Measurements from ENCODE around the gene PKNOX1. TPM values are rescaled to one million over a fixed set of nuclear protein-coding genes. Genes with fewer than 3 reads are reported as not detected.

Gene PKNOX1
- total and polyA plus RNA-seq, 9 of the 15 experiments (the other 6 are each of a cell fraction or from before 2014, with no cell fraction given) = 8.8 to 25.9 (median 13.2) TPM

DNA sequence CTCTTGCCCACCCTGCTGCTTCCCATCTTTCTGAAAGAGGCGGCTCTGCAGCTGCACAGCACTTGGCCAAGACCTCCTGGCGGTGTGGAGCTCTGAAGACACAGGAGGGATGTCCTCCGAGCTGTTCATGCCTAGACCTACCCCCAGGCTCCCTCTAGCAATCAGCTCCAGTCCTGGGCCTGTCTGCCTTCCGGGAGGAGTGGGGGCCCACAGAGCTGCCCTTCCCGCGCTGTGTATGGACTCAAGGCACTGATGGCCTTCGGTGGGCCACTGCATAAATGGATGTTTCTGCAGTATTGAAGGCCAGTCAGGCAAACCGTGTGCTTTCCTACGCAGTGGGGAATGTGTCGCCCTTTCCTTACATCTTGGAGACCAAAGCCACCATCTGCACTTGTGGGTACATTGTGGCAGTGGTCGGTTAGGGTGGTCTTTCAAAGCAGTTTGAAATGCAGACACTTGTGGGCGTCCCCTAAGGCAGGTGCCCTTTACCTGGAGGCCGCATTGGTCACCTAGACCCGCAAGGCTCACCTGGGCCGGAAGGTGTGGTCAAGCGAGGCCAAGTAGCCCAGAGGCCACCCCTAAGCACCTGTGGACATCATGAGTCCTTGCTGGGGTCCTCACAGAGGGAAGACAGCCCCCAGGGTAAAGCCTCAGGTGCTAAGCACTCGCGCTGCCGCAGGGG lies 912 bp upstream of the PKNOX1 start (continued):
- TF ChIP-seq, protein P1, sequence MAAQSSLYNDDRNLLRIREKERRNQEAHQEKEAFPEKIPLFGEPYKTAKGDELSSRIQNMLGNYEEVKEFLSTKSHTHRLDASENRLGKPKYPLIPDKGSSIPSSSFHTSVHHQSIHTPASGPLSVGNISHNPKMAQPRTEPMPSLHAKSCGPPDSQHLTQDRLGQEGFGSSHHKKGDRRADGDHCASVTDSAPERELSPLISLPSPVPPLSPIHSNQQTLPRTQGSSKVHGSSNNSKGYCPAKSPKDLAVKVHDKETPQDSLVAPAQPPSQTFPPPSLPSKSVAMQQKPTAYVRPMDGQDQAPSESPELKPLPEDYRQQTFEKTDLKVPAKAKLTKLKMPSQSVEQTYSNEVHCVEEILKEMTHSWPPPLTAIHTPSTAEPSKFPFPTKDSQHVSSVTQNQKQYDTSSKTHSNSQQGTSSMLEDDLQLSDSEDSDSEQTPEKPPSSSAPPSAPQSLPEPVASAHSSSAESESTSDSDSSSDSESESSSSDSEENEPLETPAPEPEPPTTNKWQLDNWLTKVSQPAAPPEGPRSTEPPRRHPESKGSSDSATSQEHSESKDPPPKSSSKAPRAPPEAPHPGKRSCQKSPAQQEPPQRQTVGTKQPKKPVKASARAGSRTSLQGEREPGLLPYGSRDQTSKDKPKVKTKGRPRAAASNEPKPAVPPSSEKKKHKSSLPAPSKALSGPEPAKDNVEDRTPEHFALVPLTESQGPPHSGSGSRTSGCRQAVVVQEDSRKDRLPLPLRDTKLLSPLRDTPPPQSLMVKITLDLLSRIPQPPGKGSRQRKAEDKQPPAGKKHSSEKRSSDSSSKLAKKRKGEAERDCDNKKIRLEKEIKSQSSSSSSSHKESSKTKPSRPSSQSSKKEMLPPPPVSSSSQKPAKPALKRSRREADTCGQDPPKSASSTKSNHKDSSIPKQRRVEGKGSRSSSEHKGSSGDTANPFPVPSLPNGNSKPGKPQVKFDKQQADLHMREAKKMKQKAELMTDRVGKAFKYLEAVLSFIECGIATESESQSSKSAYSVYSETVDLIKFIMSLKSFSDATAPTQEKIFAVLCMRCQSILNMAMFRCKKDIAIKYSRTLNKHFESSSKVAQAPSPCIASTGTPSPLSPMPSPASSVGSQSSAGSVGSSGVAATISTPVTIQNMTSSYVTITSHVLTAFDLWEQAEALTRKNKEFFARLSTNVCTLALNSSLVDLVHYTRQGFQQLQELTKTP (IDR thresholded peaks at IDR 0.05; ENCODE audit: low read depth in 1 of 2, partially characterized antibody in 2 of 2) = peak in 1 of 2 experiments; percentile 36
- TF ChIP-seq, protein P2, sequence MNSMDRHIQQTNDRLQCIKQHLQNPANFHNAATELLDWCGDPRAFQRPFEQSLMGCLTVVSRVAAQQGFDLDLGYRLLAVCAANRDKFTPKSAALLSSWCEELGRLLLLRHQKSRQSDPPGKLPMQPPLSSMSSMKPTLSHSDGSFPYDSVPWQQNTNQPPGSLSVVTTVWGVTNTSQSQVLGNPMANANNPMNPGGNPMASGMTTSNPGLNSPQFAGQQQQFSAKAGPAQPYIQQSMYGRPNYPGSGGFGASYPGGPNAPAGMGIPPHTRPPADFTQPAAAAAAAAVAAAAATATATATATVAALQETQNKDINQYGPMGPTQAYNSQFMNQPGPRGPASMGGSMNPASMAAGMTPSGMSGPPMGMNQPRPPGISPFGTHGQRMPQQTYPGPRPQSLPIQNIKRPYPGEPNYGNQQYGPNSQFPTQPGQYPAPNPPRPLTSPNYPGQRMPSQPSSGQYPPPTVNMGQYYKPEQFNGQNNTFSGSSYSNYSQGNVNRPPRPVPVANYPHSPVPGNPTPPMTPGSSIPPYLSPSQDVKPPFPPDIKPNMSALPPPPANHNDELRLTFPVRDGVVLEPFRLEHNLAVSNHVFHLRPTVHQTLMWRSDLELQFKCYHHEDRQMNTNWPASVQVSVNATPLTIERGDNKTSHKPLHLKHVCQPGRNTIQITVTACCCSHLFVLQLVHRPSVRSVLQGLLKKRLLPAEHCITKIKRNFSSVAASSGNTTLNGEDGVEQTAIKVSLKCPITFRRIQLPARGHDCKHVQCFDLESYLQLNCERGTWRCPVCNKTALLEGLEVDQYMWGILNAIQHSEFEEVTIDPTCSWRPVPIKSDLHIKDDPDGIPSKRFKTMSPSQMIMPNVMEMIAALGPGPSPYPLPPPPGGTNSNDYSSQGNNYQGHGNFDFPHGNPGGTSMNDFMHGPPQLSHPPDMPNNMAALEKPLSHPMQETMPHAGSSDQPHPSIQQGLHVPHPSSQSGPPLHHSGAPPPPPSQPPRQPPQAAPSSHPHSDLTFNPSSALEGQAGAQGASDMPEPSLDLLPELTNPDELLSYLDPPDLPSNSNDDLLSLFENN (IDR thresholded peaks at IDR 0.05; ENCODE audit: low read depth in 2 of 2, low read length in 2 of 2) = no peak
- TF ChIP-seq HINFP (tag; conservative IDR thresholded peaks at IDR 0.05; ENCODE audit: low read depth) = 0 out of 2 replicates have a peak, but pooled peaks have one; percentile 45
- TF ChIP-seq ERF (CRISPR knock-in tag; IDR thresholded peaks at IDR 0.05) = peak; percentile 89; the same call in 1 of the 2 replicates
- TF ChIP-seq, protein P3, sequence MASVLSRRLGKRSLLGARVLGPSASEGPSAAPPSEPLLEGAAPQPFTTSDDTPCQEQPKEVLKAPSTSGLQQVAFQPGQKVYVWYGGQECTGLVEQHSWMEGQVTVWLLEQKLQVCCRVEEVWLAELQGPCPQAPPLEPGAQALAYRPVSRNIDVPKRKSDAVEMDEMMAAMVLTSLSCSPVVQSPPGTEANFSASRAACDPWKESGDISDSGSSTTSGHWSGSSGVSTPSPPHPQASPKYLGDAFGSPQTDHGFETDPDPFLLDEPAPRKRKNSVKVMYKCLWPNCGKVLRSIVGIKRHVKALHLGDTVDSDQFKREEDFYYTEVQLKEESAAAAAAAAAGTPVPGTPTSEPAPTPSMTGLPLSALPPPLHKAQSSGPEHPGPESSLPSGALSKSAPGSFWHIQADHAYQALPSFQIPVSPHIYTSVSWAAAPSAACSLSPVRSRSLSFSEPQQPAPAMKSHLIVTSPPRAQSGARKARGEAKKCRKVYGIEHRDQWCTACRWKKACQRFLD (CRISPR knock-in tag; IDR thresholded peaks at IDR 0.05) = no peak
- no peak; the same call in 1 of the 2 replicates for TF ChIP-seq FOXP4 (CRISPR knock-in tag; IDR thresholded peaks at IDR 0.05; ENCODE audit: borderline replicate concordance)
- peak; percentile 47; the same call in 1 of the 2 replicates for TF ChIP-seq NFRKB (IDR thresholded peaks at IDR 0.05; ENCODE audit: low read depth)
- TF ChIP-seq NFIX (CRISPR knock-in tag; IDR thresholded peaks at IDR 0.05; ENCODE audit: low read depth) = no peak
- TF ChIP-seq ZNF134 (CRISPR knock-in tag; conservative IDR thresholded peaks at IDR 0.05) = peak; percentile 3; the same call in 1 of the 2 replicates
- no peak for TF ChIP-seq RFX1 (IDR thresholded peaks at IDR 0.05)
- 0 out of 2 replicates have a peak, but pooled peaks have one; percentile 37 for TF ChIP-seq MTA1 (IDR thresholded peaks at IDR 0.05; ENCODE audit: borderline replicate concordance)
- no peak for TF ChIP-seq EWSR1 (IDR thresholded peaks at IDR 0.05; ENCODE audit: borderline replicate concordance, low read depth, partially characterized antibody)

All from K562 (cell line).